ENCODE data around the gene B3GAT1. TPM values are rescaled to one million over a fixed set of nuclear protein-coding genes. Genes with fewer than 3 reads are reported as not detected.

Gene B3GAT1
- total RNA-seq, 3 donors from 2014 or later (not counting 1 experiment from before 2014, with no cell fraction given), result 41.3 to 78.4 (median 65.1) TPM

GRCh38 chr11:134433806-134434205, 21.8 kb upstream of the B3GAT1 start:
- no peak overlapping the region for H3K4me3 Mint-ChIP-seq
- ATAC-seq, result no peak

GRCh38 chr11:134433251-134433650, 21.2 kb upstream of the B3GAT1 start:
- H3K9me3 Mint-ChIP-seq, result no peaks in the 10 kb centered on the region
- no peak for ATAC-seq
- H3K27me3 Mint-ChIP-seq (ENCODE audit: low read depth in 2 of 2), result peaks cover 0 to 6% of the 10 kb centered on the region in 2 donors
- DNase-seq, result no peak
- no peak for TF ChIP-seq CTCF (IDR thresholded peaks at IDR 0.05)
- no peak overlapping the region for H3K27ac ChIP-seq (ENCODE audit: low read length)
- H3K4me1 Mint-ChIP-seq, result no peaks in the 10 kb centered on the region
- H3K36me3 ChIP-seq (ENCODE audit: control insufficient read depth, insufficient read depth, low read length), result no peaks in the 10 kb centered on the region
- intact Hi-C loops (cut with micrococcal nuclease), result no loop called here
- H3K27ac Mint-ChIP-seq, result no peak overlapping the region
- 90% methylated on average over 3 of the region's 3 CpGs for WGBS (ENCODE audit: insufficient coverage)
- no peaks in the 10 kb centered on the region for H3K9me3 ChIP-seq (ENCODE audit: control insufficient read depth, insufficient read depth, low read length)
- H3K4me3 ChIP-seq (ENCODE audit: low read length), result no peak overlapping the region
- no peaks in the 10 kb centered on the region for H3K27me3 ChIP-seq (ENCODE audit: control insufficient read depth, insufficient read depth, low read length)
- H3K4me1 ChIP-seq (ENCODE audit: control insufficient read depth, insufficient read depth, low read length), result no peaks in the 10 kb centered on the region
- H3K4me3 Mint-ChIP-seq, result no peak overlapping the region
- H3K36me3 Mint-ChIP-seq, result no peaks in the 10 kb centered on the region

More at GRCh38 chr11:134433806-134434205, 21.8 kb upstream of the B3GAT1 start:
- no peak overlapping the region for H3K27ac ChIP-seq (ENCODE audit: low read length)
- Mint-ChIP-seq H3K4me1 (no peaks in the 10 kb centered on the region), H3K9me3 (no peaks in the 10 kb centered on the region), H3K36me3 (no peaks in the 10 kb centered on the region), H3K27ac (no peak overlapping the region), H3K27me3 (ENCODE audit: low read depth in 2 of 2) (peaks cover 0 to 6% of the 10 kb centered on the region in 2 donors)
- no peaks in the 10 kb centered on the region for H3K4me1 ChIP-seq (ENCODE audit: control insufficient read depth, insufficient read depth, low read length)
- no peak for DNase-seq
- H3K27me3 ChIP-seq (ENCODE audit: control insufficient read depth, insufficient read depth, low read length), result no peaks in the 10 kb centered on the region
- WGBS (ENCODE audit: insufficient coverage), result 79% methylated on average over 10 of the region's 10 CpGs
- no peak for TF ChIP-seq CTCF (IDR thresholded peaks at IDR 0.05)
- no peaks in the 10 kb centered on the region for H3K9me3 ChIP-seq (ENCODE audit: control insufficient read depth, insufficient read depth, low read length)
- H3K36me3 ChIP-seq (ENCODE audit: control insufficient read depth, insufficient read depth, low read length), result no peaks in the 10 kb centered on the region
- intact Hi-C loops (cut with micrococcal nuclease), result no loop called here
- H3K4me3 ChIP-seq (ENCODE audit: low read length), result no peak overlapping the region

- 23% methylated on average over 2 of the region's 2 CpGs for WGBS (ENCODE audit: insufficient coverage)
- H3K27ac Mint-ChIP-seq, result no peak overlapping the region
- no peaks in the 10 kb centered on the region for H3K9me3 Mint-ChIP-seq
- ATAC-seq (no peak), DNase-seq (no peak)
- H3K4me1 Mint-ChIP-seq, result no peaks in the 10 kb centered on the region
- no peaks in the 10 kb centered on the region for H3K27me3 ChIP-seq (ENCODE audit: control insufficient read depth, insufficient read depth, low read length)
- intact Hi-C loops (cut with micrococcal nuclease), result no loop called here
- H3K27ac ChIP-seq (ENCODE audit: low read length), result no peak overlapping the region
- no peak overlapping the region for H3K4me3 ChIP-seq (ENCODE audit: low read length)
- H3K4me1 ChIP-seq (ENCODE audit: control insufficient read depth, insufficient read depth, low read length), result no peaks in the 10 kb centered on the region
- TF ChIP-seq CTCF (IDR thresholded peaks at IDR 0.05), result no peak
- peaks cover 0 to 6% of the 10 kb centered on the region in 2 donors for H3K27me3 Mint-ChIP-seq (ENCODE audit: low read depth in 2 of 2)
- H3K9me3 ChIP-seq (ENCODE audit: control insufficient read depth, insufficient read depth, low read length), result no peaks in the 10 kb centered on the region
- no peaks in the 10 kb centered on the region for H3K36me3 Mint-ChIP-seq
- H3K4me3 Mint-ChIP-seq, result no peak overlapping the region
- no peaks in the 10 kb centered on the region for H3K36me3 ChIP-seq (ENCODE audit: control insufficient read depth, insufficient read depth, low read length)
Measured at GRCh38 chr11:134432776-134433175, 20.7 kb upstream of the B3GAT1 start.

GRCh38 chr11:134429106-134429505, 17.1 kb upstream of the B3GAT1 start:
- Histone ChIP-seq H3K27me3 (ENCODE audit: control insufficient read depth, insufficient read depth, low read length) (no peaks in the 10 kb centered on the region), H3K36me3 (ENCODE audit: control insufficient read depth, insufficient read depth, low read length) (no peaks in the 10 kb centered on the region), H3K9me3 (ENCODE audit: control insufficient read depth, insufficient read depth, low read length) (no peaks in the 10 kb centered on the region), H3K4me1 (ENCODE audit: control insufficient read depth, insufficient read depth, low read length) (no peaks in the 10 kb centered on the region), H3K27ac (ENCODE audit: low read length) (no peak overlapping the region), H3K4me3 (ENCODE audit: low read length) (no peak overlapping the region)
- intact Hi-C loops (cut with micrococcal nuclease), result no loop called here
- Mint-ChIP-seq H3K4me1 (peaks cover 0 to 8% of the 10 kb centered on the region in 2 donors), H3K9me3 (no peaks in the 10 kb centered on the region), H3K27me3 (ENCODE audit: low read depth in 2 of 2) (peaks cover 4 to 6% of the 10 kb centered on the region in 2 donors), H3K36me3 (no peaks in the 10 kb centered on the region), H3K27ac (no peak overlapping the region), H3K4me3 (no peak overlapping the region)
- DNase-seq (no peak), ATAC-seq (no peak)
- TF ChIP-seq CTCF (IDR thresholded peaks at IDR 0.05), result no peak
- WGBS (ENCODE audit: insufficient coverage), result 82% methylated on average over 10 of the region's 10 CpGs

All from natural killer cell (primary cell).